GM21423 (cell line): ENCODE data around the gene SAPCD2.
"Not testable (repeated sequence)": the region's sequence is repeated elsewhere in the genome, so short reads cannot be mapped to it uniquely, and the experiment has no call there.

ENCODE experiments used
- ATAC-seq: cut with Tn5 transposase; IDR thresholded peaks from one replicate; pipeline ENCODE4 v1.9.1; 2021; ENCODE audit warnings: mild to moderate bottlenecking, moderate library complexity; ENCODE audit not compliant: unreplicated experiment

SAPCD2 gene

GRCh38 chr9:137034039-137034708 is 36.2 kb downstream of the SAPCD2 start:
- ATAC-seq = peak; percentile 4

- not testable (repeated sequence) for ATAC-seq
These were observed 36.9 kb downstream of the SAPCD2 start for GRCh38 chr9:137033481-137033880.

- ATAC-seq = no peak
These were observed 37.5 kb downstream of the SAPCD2 start for GRCh38 chr9:137032858-137033257.

DNA sequence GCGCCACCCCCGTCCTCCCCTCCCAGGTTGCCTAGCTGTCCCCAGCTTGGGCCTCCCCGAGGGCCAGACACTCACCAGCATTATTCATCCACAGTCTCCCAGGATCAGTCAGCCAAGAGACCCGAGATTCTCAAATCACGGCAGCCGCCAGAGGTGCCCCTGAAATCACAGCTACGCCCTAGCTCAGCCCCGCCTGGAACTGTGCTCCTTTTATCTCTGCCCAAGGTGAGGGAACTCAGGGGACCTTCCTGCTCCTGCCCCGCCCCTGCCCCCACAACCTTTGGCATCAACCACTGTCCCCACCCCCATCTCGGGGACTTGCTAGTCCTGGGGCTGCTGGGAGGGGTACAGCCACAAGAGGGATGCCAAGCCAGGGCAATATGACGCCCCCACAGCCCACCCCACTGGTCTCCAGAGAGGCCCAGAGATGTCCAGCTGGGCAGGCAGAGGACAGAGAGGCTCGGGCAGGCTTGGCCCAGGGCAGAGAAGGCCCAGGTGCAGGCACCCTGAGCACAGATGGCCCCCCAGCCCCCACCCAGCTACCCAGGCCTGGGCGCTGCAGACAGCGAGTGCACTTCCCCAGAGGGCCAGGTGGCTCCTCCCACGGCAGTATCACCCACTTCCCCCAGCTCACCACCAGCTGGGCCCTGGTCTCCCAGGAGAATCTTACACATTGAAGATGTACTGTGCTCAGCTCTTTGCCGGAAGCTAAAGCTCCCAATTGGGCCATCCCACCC is 38.3 kb downstream of the SAPCD2 start, which contains the start of gene FUT7:
FUT7 (minus strand) TSS at position 185 of the 737 bp plus-strand sequence; CDS start at position 88, 97 bp downstream.
- no peak for ATAC-seq

DNA sequence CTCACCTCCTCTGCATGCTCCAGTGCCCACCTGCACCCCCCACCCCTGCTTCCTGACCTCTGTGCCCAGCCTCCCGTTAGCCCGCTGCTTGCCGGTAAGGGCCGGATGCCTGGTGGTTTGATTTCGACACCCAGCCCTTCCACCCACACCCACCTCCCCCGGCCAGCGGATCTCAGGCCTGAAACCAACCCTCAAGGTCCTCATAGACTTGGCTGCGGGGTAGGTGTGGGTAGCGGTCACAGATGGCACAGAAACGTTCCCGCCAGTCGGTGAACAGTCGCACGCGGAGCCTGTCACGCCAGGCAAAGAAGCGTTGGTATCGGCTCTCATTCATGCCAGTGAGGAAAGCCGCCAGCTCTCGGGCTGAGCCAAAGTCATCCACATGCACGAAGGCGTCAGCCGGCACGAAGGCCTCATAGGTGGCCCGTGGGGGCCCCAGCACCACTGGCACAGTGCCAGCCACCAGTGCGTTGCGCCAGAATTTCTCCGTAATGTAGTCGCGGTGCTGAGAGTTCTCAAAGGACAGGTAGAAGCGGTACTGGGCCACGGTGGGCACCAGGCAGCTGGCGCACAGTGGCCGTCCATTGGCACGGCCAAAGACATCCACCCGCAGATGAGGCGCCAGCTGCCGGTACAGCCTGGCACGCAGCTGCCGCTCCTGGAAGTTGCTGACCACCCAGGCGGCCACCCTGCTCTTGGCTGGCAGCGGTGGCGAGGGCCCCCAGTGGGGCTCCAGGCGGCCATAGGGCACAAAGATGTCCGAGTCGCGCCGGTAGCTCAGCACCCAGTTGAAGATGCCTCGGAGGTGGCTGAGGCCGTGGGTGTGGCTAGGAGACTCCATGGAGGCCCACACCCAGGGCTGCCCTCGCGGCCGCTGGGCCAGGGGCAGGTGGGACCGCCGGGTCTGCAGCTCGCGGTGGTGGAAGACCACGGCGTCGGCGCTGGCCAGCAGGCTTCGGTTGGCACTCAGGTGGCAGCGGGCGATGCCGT is 39.5 kb downstream of the SAPCD2 start:
- no peak for ATAC-seq

GRCh38 chr9:137030006-137030405 is 40.4 kb downstream of the SAPCD2 start:
- ATAC-seq = no peak

GRCh38 chr9:137029058-137029936 is 41.1 kb downstream of the SAPCD2 start:
- ATAC-seq = no peak

DNA sequence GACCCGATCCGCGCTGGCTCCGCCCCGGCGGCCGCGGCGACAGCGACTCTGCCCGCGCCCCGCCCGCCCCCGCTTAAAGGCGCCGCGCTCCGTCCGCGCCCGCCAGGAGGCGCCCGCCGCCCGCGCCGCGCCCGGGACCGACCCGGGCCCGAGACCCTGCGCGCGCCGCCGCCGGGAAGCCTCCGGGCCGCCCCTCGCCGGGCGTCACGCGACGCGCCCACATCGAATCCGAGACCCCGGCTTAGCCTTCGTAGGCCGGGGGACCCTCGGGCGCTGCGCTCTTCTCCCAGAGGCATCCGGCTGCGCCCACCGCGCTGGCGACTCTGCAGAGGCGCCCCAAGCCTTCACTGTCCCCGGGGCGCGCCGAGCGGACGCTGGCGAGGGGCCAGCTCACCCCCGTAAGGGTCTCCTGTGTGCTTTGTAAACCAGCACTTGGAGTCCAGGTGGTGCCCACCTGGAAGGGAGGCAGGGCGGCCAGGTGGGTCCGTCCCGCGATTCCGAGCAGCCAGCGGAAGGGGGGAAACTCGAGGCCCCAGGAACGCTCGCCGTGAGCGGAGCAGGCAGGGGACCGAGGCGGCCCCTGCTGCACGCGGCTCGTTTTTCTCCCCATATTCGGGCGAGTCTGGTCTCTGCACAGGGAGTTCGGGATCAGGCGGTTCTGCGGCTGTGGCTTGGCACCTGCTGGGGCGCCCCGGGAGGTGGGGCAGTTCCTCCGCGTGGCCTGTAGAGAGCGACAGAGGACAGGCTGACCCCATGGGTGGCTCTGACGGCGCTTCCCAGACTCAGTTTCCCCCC is 41.9 kb downstream of the SAPCD2 start:
- no peak for ATAC-seq

- ATAC-seq = no peak
These were observed 42.7 kb downstream of the SAPCD2 start, which contains the start of gene ABCA2 for GRCh38 chr9:137027369-137028262. TSS of gene ABCA2 (minus strand) at chr9:137028237. CDS start at chr9:137028140, 97 bp downstream.

- no peak for ATAC-seq
These were observed 43.5 kb downstream of the SAPCD2 start for GRCh38 chr9:137026828-137027227.

DNA sequence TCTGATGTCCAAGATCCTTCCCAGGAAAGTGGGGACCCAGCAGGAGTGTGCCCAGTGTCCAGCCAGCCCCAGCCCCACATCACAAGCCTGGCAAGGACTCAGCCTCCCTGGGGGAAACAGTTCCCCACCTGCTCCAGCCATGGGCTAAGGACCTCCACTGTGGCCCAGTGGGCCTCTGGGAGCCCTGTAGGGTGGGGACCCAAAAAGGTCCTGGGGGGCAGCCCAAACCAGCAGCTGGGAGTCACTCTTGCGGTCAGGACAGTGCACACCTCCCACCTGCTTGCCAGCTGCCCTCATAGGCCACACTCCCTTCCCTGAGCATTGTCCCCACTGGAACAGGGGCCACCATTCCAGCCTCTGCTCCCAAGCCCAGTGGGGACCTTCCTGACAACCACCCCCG is 44.0 kb downstream of the SAPCD2 start:
- no peak for ATAC-seq

DNA sequence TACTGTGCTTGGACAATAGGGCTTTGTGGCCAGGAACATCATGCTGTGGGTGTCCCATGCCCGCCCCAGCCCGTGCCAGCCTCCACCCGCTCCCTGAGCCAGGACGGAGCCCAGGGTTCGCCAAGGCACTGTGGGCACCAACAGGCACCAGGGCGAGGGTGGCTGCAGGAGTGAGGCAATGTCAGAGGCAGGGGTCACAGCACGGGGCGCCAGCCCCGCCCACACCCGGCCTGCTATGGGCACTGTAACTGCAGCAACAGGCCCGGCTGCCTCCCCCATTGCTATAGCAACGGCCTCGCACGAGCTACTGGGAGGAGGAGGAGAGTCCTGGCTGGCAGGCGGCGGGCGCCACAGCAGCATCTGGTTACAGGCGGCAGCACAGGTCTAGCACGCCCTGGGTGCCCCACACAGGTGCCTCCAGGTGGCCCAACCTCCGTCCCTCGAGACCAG is 44.8 kb downstream of the SAPCD2 start:
- ATAC-seq = no peak

- ATAC-seq = no peak
These were observed 46.8 kb downstream of the SAPCD2 start for GRCh38 chr9:137023583-137023991.

DNA sequence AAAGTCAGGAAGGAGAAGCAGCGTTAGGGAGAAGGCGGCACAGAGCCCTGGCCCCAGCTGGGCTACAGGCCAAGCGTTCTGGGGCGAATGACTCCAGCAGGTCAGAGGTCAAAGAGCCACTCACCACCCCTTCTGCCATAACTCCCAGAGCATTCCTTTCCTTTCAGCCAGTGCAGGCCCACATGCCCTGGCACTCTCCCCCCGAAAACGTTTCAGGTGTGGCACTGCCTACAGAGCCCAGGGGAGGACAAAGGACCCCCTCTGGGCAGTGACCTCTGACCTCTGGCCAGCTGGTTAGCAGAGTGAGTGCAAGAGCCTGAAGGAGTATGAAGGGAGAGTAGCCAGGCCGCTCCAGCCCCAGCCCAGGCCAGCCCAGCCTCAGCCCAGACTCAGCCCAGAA is 47.2 kb downstream of the SAPCD2 start:
- ATAC-seq = no peak

DNA sequence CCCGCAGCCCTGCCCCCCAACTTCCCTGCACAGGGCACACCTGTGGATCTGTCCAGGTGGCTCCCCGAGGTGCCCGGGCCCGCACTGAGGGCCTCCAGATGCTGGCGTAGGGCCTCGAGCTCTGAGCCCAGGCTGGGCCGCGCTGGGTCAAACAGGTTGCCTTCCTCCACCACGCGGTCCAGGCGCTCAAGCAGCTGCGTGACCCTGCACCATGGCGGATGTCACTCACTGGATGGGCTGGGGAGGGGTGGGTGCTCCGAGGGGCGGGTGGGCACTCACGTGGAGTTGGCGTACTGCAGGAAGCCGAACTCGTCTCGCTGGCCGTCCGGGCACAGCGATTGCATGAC is 47.7 kb downstream of the SAPCD2 start:
- no peak for ATAC-seq

DNA sequence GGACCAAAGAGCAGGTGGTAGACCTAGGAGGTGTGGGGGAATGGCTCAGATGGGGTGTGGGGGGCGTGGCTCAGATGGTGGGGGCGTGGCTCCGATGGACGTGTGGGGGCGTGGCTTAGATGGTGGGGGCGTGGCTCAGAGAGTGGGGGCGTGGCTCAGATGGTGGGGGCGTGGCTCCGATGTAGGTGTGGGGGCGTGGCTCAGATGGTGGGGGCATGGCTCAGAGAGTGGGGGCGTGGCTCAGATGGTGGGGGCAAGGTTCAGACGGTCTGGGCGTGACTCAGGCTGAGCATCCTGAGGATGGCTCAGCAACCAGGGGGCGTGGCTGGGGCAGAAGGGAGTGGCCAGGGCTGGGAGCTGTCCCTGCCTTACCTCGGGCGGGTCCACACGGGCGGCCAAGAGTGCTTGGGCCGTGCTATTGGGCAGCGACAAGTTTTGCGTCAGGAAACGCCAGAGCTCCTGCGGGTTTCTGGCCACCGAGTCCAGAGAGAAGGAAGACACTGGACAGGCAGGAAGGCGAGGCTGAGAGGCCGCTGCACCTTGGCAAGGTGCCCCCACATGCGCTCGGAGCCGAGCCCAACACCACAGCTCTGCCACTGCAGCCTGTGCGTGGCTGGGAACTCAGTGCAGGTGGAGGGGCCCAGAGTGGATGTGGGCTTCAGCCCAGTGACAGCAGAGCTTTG is 48.2 kb downstream of the SAPCD2 start:
- no peak for ATAC-seq

GRCh38 chr9:137021568-137021978 is 48.8 kb downstream of the SAPCD2 start:
- ATAC-seq = no peak
